Right lobe of liver (tissue), 4 donors: ENCODE data around the gene ZP2.

Source experiments
- POLR2A ChIP-seq: fragments of 450-650 bp; IDR thresholded peaks from one replicate; pipeline ENCODE4 v1.6.1; 2017; ENCODE audit warnings: antibody characterized with exemption, mild to moderate bottlenecking
- TF ChIP-seq, protein P1 (sequence below), 4 donors: fragments of 200-600 bp in 3 of 4; fragments of 450-650 bp in 1 of 4; IDR thresholded peaks; one replicate each; pipeline versions ENCODE4 v1.5.1 to v1.8.0; 2016 to 2022; ENCODE audit warnings: antibody characterized with exemption in 4 of 4, mild to moderate bottlenecking in 2 of 4
- donor health status: DM: no; HTN: no; CAD: no.
- donor health status: DM: no; HTN: no; CAD: no.
- donor health status: DM: no; HTN: yes; CAD: no.

DNA sequence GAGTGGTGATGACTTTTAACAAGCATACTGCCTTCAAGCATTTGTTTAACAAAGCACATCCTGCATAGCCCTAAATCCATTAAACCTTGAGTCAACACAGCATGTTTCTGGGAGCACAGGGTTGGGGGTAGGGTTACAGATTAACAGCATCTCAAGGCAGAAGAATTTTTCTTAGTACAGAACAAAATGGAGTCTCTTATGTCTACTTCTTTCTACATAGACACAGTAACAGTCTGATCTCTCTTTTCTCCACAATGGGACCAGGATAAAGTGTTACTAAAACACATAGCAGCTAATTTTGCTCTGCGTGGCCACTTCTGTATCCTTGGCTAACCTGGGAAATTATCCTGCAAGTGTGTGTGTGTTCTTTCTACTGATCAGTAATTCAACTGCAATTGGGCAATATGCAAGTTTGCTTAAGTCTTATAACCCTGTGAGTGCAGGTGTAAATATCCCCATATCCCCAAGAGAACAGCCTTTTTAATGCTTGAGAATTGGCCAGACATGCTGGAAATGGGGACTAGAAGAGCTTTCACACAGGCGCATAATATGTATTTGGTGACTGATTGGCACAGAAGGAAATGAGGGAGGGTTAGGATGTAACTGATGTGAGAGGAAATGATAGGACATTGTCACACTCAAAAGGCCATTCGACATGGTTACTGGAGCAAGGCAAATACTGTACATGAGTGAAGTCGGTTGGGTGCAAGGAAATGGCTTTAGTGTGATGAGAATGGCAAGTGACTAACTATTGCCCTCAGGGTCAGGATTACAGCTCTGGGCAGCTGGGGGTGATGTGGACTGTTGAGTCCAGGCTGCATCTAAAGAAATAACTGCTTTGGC, 11.3 kb upstream of the ZP2 start:
- TF ChIP-seq POLR2A = no peak
- TF ChIP-seq, protein P1, sequence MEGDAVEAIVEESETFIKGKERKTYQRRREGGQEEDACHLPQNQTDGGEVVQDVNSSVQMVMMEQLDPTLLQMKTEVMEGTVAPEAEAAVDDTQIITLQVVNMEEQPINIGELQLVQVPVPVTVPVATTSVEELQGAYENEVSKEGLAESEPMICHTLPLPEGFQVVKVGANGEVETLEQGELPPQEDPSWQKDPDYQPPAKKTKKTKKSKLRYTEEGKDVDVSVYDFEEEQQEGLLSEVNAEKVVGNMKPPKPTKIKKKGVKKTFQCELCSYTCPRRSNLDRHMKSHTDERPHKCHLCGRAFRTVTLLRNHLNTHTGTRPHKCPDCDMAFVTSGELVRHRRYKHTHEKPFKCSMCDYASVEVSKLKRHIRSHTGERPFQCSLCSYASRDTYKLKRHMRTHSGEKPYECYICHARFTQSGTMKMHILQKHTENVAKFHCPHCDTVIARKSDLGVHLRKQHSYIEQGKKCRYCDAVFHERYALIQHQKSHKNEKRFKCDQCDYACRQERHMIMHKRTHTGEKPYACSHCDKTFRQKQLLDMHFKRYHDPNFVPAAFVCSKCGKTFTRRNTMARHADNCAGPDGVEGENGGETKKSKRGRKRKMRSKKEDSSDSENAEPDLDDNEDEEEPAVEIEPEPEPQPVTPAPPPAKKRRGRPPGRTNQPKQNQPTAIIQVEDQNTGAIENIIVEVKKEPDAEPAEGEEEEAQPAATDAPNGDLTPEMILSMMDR (IDR thresholded peaks at IDR 0.05) = no peak
